CD14-positive monocyte (primary cell): Measurements from ENCODE around the gene MSN. TPM values are rescaled to one million over a fixed set of nuclear protein-coding genes. Genes with fewer than 3 reads are reported as not detected.

Experiments used
- DNase-seq, 3 donors: peaks; one replicate each; pipeline ENCODE4 v3.0.0-alpha.2; 2011 to 2022
- H2AFZ ChIP-seq: 2 replicates; pipeline ENCODE4 v1.6.0; 2012; ENCODE audit warnings: mild to moderate bottlenecking, low read depth, low read length, inconsistent platforms; ENCODE audit not compliant: insufficient read depth, poor library complexity, severe bottlenecking
- H3K27ac ChIP-seq, 2 donors: 1 replicate in 1 of 2; 2 replicates in 1 of 2; pipeline ENCODE4 v1.5.1; 2012 to 2013; ENCODE audit warnings: low read length in 2 of 2, control low read depth in 1 of 2, inconsistent platforms in 1 of 2, low read depth in 1 of 2, mild to moderate bottlenecking in 1 of 2
- H3K27me3 ChIP-seq, 2 donors: one replicate each; pipeline versions ENCODE4 v1.6.0 to v1.6.1; 2011 to 2013; ENCODE audit warnings: low read length in 2 of 2; ENCODE audit not compliant: control insufficient read depth in 2 of 2, insufficient read depth in 2 of 2
- H3K36me3 ChIP-seq, 2 donors: replicated peaks in 1 of 2; 1 replicate in 1 of 2; 2 replicates in 1 of 2; pipeline versions ENCODE4 v1.5.1 to v1.6.1; 2012 to 2013; ENCODE audit warnings: low read length in 2 of 2, control low read depth in 1 of 2, inconsistent platforms in 1 of 2, mild to moderate bottlenecking in 1 of 2; ENCODE audit not compliant: insufficient read depth in 2 of 2, control insufficient read depth in 1 of 2
- H3K4me1 ChIP-seq, 2 donors: 1 replicate in 1 of 2; 2 replicates in 1 of 2; pipeline versions ENCODE4 v1.5.1 to v1.6.1; 2012 to 2013; ENCODE audit warnings: low read length in 2 of 2, control low read depth in 1 of 2, inconsistent platforms in 1 of 2, mild to moderate bottlenecking in 1 of 2, moderate library complexity in 1 of 2; ENCODE audit not compliant: insufficient read depth in 2 of 2, control insufficient read depth in 1 of 2
- H3K4me2 ChIP-seq: replicated peaks from 2 replicates; pipeline ENCODE3; 2012; ENCODE audit warnings: low read length, moderate library complexity, mild to moderate bottlenecking; ENCODE audit not compliant: poor library complexity, severe bottlenecking; ENCODE audit errors: extremely low read depth
- H3K4me3 ChIP-seq, 3 experiments: fragments of 200-600 bp in 1 of 3; sonication (generic) in 1 of 3; replicated peaks in 1 of 3; 1 replicate in 2 of 3; 2 replicates in 1 of 3; pipeline ENCODE4 v1.5.1; 2011 to 2013; ENCODE audit warnings: low read length in 3 of 3, mild to moderate bottlenecking in 3 of 3, control low read depth in 2 of 3, low read depth in 2 of 3, inconsistent platforms in 1 of 3, moderate library complexity in 1 of 3
- H3K79me2 ChIP-seq: 2 replicates; pipeline ENCODE4 v1.6.0; 2012; ENCODE audit warnings: mild to moderate bottlenecking, control low read depth, inconsistent platforms, low read length, moderate library complexity; ENCODE audit not compliant: insufficient read depth
- H3K9ac ChIP-seq: 2 replicates; pipeline ENCODE4 v1.6.0; 2017; ENCODE audit warnings: low read length, mild to moderate bottlenecking; ENCODE audit not compliant: insufficient read depth, poor library complexity, severe bottlenecking
- H3K9me3 ChIP-seq, 2 donors: replicated peaks in 1 of 2; 1 replicate in 1 of 2; 2 replicates in 1 of 2; pipeline versions ENCODE4 v1.5.1 to v1.6.1; 2012 to 2013; ENCODE audit warnings: low read length in 2 of 2, control low read depth in 1 of 2; ENCODE audit not compliant: control insufficient read depth in 1 of 2, insufficient read depth in 1 of 2
- H4K20me1 ChIP-seq: 2 replicates; pipeline ENCODE4 v1.6.0; 2012; ENCODE audit warnings: mild to moderate bottlenecking, low read length, control low read depth, moderate library complexity; ENCODE audit not compliant: insufficient read depth
- H3K27ac Mint-ChIP-seq, 7 donors: one replicate each; pipeline ENCODE4 v1.8.0; 2020; ENCODE audit warnings: mild to moderate bottlenecking in 7 of 7, mixed read lengths in 7 of 7, moderate library complexity in 6 of 7, inconsistent platforms in 2 of 7
- H3K27me3 Mint-ChIP-seq, 3 donors: one replicate each; pipeline ENCODE4 v1.8.0; 2021 to 2022; ENCODE audit warnings: low read depth in 3 of 3, mild to moderate bottlenecking in 3 of 3, mixed read lengths in 3 of 3, moderate library complexity in 3 of 3, inconsistent platforms in 1 of 3
- H3K36me3 Mint-ChIP-seq, 2 donors: one replicate each; pipeline ENCODE4 v1.8.0; 2020; ENCODE audit warnings: mixed read lengths in 2 of 2, inconsistent platforms in 1 of 2, mild to moderate bottlenecking in 1 of 2
- H3K4me1 Mint-ChIP-seq: one replicate; pipeline ENCODE4 v1.8.0; 2020; ENCODE audit warnings: mild to moderate bottlenecking, mixed read lengths
- H3K4me3 Mint-ChIP-seq, 2 donors: one replicate each; pipeline ENCODE4 v1.8.0; 2020; ENCODE audit warnings: mild to moderate bottlenecking in 2 of 2, mixed read lengths in 2 of 2, moderate library complexity in 1 of 2
- H3K9me3 Mint-ChIP-seq, 7 donors: one replicate each; pipeline ENCODE4 v1.8.0; 2020 to 2022; ENCODE audit warnings: mixed read lengths in 7 of 7, mild to moderate bottlenecking in 6 of 7, moderate library complexity in 6 of 7, inconsistent platforms in 2 of 7
- CTCF ChIP-seq: fragments of 200-600 bp; IDR thresholded peaks from one replicate; pipeline ENCODE4 v1.8.0; 2022; ENCODE audit warnings: antibody characterized with exemption, mild to moderate bottlenecking
- WGBS: methylation state at CpG from one replicate; pipeline ENCODE4 v1.1.5; 2013; ENCODE audit warnings: missing lambda C conversion rate; ENCODE audit not compliant: insufficient coverage; 5-methylcytosine and 5-hydroxymethylcytosine counted together
- intact Hi-C, 2 donors: fragments of 100-400 bp; cut with micrococcal nuclease; formaldehyde crosslinking; loops; one replicate each; pipeline versions ENCODE4 v1.15.0 to v1.15.1; 2023
- polyA plus RNA-seq, 3 donors: library from polyadenylated mRNA; depleted of rRNA in 1 of 3; unstranded in 2 of 3; stranded (reverse) in 1 of 3; fragments of 300-500 nt in 2 of 3; fragments of >200 nt in 1 of 3; fragmentation: Illumina TruSeq in 2 of 3; gene quantifications; 1 replicate in 2 of 3; 2 replicates in 1 of 3; pipeline ENCODE4 v1.2.3, GENCODE V29; 2012 to 2021

The MSN gene
- polyA plus RNA-seq, 3 donors, result 441 to 888 (median 691) TPM

GRCh38 chrX:65731684-65732289 lies 64.3 kb downstream of the MSN start:
- Histone ChIP-seq H3K27me3 (peaks cover 0 to 29% of the 10 kb centered on the region in 2 donors), H3K9ac (no peak overlapping the region), H3K4me2 (no peak overlapping the region), H3K36me3 (peaks cover 88 to 100% of the 10 kb centered on the region in 2 donors), H3K4me1 (no peaks in the 10 kb centered on the region), H2AFZ (no peak overlapping the region), H3K4me3 (no peak overlapping the region), H4K20me1 (peaks cover 100% of the 10 kb centered on the region), H3K79me2 (peaks cover 43% of the 10 kb centered on the region), H3K27ac (peak overlapping the region in 1 of 2 donors; percentile 17), H3K9me3 (no peaks in the 10 kb centered on the region)
- intact Hi-C loops, result no loop called here
- peaks cover 5% of the 10 kb centered on the region for H3K4me1 Mint-ChIP-seq
- peaks cover 80 to 82% of the 10 kb centered on the region in 2 donors for H3K36me3 Mint-ChIP-seq
- peaks cover 0 to 3% (median 0%) of the 10 kb centered on the region in 7 donors for H3K9me3 Mint-ChIP-seq
- H3K27ac Mint-ChIP-seq, result peak overlapping the region in 2 of 7 donors; percentile 64 to 75
- DNase-seq, result no peak
- H3K4me3 Mint-ChIP-seq, result no peak overlapping the region
- TF ChIP-seq CTCF, result no peak
- WGBS, result no CpG with 5 or more reads among the region's 1 CpG
- H3K27me3 Mint-ChIP-seq, result peaks cover 0 to 44% (median 0%) of the 10 kb centered on the region in 3 donors

GRCh38 chrX:65740909-65741308 lies 73.5 kb downstream of the MSN start:
- Mint-ChIP-seq H3K36me3 (peaks cover 65 to 68% of the 10 kb centered on the region in 2 donors), H3K4me1 (peaks cover 32% of the 10 kb centered on the region)
- H3K27ac ChIP-seq, result peak overlapping the region in 1 of 2 donors; percentile 22

More at GRCh38 chrX:65740909-65741308, 73.5 kb downstream of the MSN start:
- peaks cover 0 to 3% (median 0%) of the 10 kb centered on the region in 7 donors for H3K9me3 Mint-ChIP-seq
- peaks cover 0 to 30% (median 0%) of the 10 kb centered on the region in 3 donors for H3K27me3 Mint-ChIP-seq
- Histone ChIP-seq H2AFZ (no peak overlapping the region), H3K4me1 (peaks cover 21 to 28% of the 10 kb centered on the region in 2 donors), H3K9ac (no peak overlapping the region), H3K4me3 (no peak overlapping the region), H3K27me3 (peaks cover 0 to 14% of the 10 kb centered on the region in 2 donors), H3K36me3 (peaks cover 64 to 67% of the 10 kb centered on the region in 2 donors), H3K4me2 (no peak overlapping the region), H4K20me1 (peaks cover 70% of the 10 kb centered on the region), H3K9me3 (no peaks in the 10 kb centered on the region), H3K79me2 (no peaks in the 10 kb centered on the region)
- H3K4me3 Mint-ChIP-seq, result no peak overlapping the region
- intact Hi-C loops, result no loop called here
- no peak for DNase-seq
- no peak for TF ChIP-seq CTCF
- H3K27ac Mint-ChIP-seq, result peak overlapping the region in 2 of 7 donors; percentile 21 to 70
